ENCODE measurements around the gene PRIM2. TPM values are rescaled to one million over a fixed set of nuclear protein-coding genes. Genes with fewer than 3 reads are reported as not detected.

The PRIM2 gene
- total and polyA plus RNA-seq, 2 of the 8 experiments (the other 6 are each of a cell fraction or from before 2014, with no cell fraction given), result 20.8 to 46.8 TPM

DNA sequence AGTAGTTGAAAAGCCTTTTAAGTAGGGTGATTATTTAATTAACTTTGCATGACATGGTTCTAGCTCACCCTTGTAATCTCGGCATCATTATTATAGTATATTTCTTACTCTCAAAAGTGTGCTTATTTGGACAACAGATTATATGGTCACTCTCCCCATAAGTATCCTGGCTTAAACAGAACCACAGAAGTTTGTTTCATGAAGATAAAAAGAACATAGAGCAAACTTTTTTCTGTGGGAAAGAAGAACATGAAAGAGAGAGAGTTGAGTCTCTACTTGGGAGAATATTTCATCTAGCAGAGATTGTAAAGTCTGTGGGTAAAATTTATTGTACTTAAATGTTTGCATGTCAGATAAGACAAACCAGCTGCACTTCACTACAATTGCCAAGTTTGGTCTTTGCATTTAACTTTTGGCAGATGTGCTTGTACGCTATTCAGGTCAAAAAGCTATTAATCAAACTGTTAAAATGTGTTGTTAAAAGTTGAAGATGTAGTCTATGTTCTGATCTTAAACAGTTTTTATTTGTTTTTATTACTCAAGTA is 33.4 kb upstream of the PRIM2 start:
- H3K4me3 ChIP-seq (ENCODE audit: extremely low read depth in 1 of 4, insufficient read depth in 2 of 4, low read depth in 3 of 4, low read length in 4 of 4), result no peak overlapping the region
- peaks cover 0 to 5% (median 1%) of the 10 kb centered on the region in 4 experiments; a peak in 3 of 7 replicates for H3K4me1 ChIP-seq (replicated peaks in 1 of 4; ENCODE audit: control insufficient read depth in 3 of 4, insufficient read depth in 4 of 4, low read length in 3 of 4)
- no peak overlapping the region for H4K8ac ChIP-seq (ENCODE audit: extremely low read depth, insufficient read depth, low read length)
- FAIRE-seq, result no peak
- DNase-seq (ENCODE audit: low read depth in 1 of 2, low spot score in 2 of 2), result no peak
- H2AFZ ChIP-seq (ENCODE audit: low read length), result no peak overlapping the region
- no peak overlapping the region for H4K91ac ChIP-seq (replicated peaks; ENCODE audit: insufficient read length, low read length)
- no peak overlapping the region for H3K27ac ChIP-seq (ENCODE audit: low read depth, low read length)
- peaks cover 0 to 3% of the 10 kb centered on the region in 2 experiments; a peak in 1 of 4 replicates for H3K9me3 ChIP-seq (ENCODE audit: insufficient read depth in 2 of 2, low read depth in 1 of 2, low read length in 1 of 2)
- H4K20me1 ChIP-seq (replicated peaks in 1 of 2; ENCODE audit: control insufficient read depth in 1 of 2, insufficient read depth in 2 of 2, low read length in 2 of 2), result no peaks in the 10 kb centered on the region
- no peak overlapping the region for H3K23ac ChIP-seq (ENCODE audit: insufficient read length)
- no peak overlapping the region for H2BK12ac ChIP-seq (ENCODE audit: low read depth, low read length)
- H3K27me3 ChIP-seq (replicated peaks in 1 of 4; ENCODE audit: control insufficient read depth in 3 of 4, extremely low read depth in 1 of 4, insufficient read depth in 3 of 4, low read length in 3 of 4), result no peaks in the 10 kb centered on the region
- H3K79me2 ChIP-seq (ENCODE audit: control insufficient read depth in 1 of 2, insufficient read depth in 2 of 2, low read length in 2 of 2), result no peaks in the 10 kb centered on the region
- H2BK5ac ChIP-seq (ENCODE audit: low read depth, low read length), result no peak overlapping the region
- no peak overlapping the region for H3K56ac ChIP-seq (replicated peaks; ENCODE audit: insufficient read length, low read depth, low read length)
- H2AK5ac ChIP-seq (ENCODE audit: low read depth, low read length), result no peak overlapping the region
- ChIA-PET POLR2A (ENCODE audit: partially characterized antibody) (no interaction called here), CTCF (ENCODE audit: partially characterized antibody) (interaction anchor here (0.6 kb wide), 1 partner anchor 381 kb away, joined by 4 read pairs; no protein-coding TSS in a partner anchor)
- no peak overlapping the region for H2BK120ac ChIP-seq (replicated peaks; ENCODE audit: low read depth, low read length)
- no peak overlapping the region for H4K5ac ChIP-seq (ENCODE audit: insufficient read length, low read depth, low read length)
- H2BK20ac ChIP-seq (ENCODE audit: low read length), result no peak overlapping the region
- no peak overlapping the region for H2BK15ac ChIP-seq (ENCODE audit: low read length)
- WGBS, 2 experiments (ENCODE audit: extremely low coverage in 1 of 2, insufficient coverage in 1 of 2, insufficient read length in 1 of 2, insufficient replicate concordance in 2 of 2, low coverage in 1 of 2, low lambda C conversion rate in 2 of 2, missing lambda C conversion rate in 1 of 2), result 93% methylated on average over 2 of the region's 2 CpGs; no CpG with 5 or more reads in 1 of the 2 experiments
- H3K36me3 ChIP-seq (ENCODE audit: control insufficient read depth in 2 of 4, insufficient read depth in 4 of 4, low read length in 3 of 4), result no peaks in the 10 kb centered on the region
- H3K4me2 ChIP-seq (ENCODE audit: insufficient read depth in 1 of 2, low read depth in 2 of 2, low read length in 2 of 2), result no peak overlapping the region
- H3K79me1 ChIP-seq (ENCODE audit: low read depth, low read length), result no peaks in the 10 kb centered on the region
- H3K23me2 ChIP-seq (ENCODE audit: low read depth, low read length), result no peaks in the 10 kb centered on the region
- no peak overlapping the region for H3K4ac ChIP-seq (replicated peaks; ENCODE audit: insufficient read length, low read depth, low read length)
- H3K9ac ChIP-seq (replicated peaks in 1 of 4; ENCODE audit: extremely low read depth in 1 of 4, low read depth in 3 of 4, low read length in 3 of 4), result no peak overlapping the region
- no peak overlapping the region for H3K18ac ChIP-seq (ENCODE audit: extremely low read depth, low read length)
- H3K14ac ChIP-seq (ENCODE audit: insufficient read length), result no peak overlapping the region
- TF ChIP-seq, protein P1, sequence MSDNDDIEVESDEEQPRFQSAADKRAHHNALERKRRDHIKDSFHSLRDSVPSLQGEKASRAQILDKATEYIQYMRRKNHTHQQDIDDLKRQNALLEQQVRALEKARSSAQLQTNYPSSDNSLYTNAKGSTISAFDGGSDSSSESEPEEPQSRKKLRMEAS (IDR thresholded peaks at IDR 0.05), result no peak
- TF ChIP-seq NANOG (IDR thresholded peaks at IDR 0.05; ENCODE audit: insufficient read depth, low read depth, low read length, poor library complexity, severe bottlenecking), result no peak
- no peak for TF ChIP-seq EZH2 (IDR thresholded peaks at IDR 0.05; ENCODE audit: low read depth, low read length, severe bottlenecking)
- TF ChIP-seq EGR1 (IDR thresholded peaks at IDR 0.05; ENCODE audit: borderline replicate concordance, low read depth, low read length), result no peak
- no peak for TF ChIP-seq SP4 (IDR thresholded peaks at IDR 0.05; ENCODE audit: low read length)

Data from H1 (cell line).